ENCODE results near the gene CWC15. TPM values are rescaled to one million over a fixed set of nuclear protein-coding genes. Genes with fewer than 3 reads are reported as not detected.

Gene CWC15
- total RNA-seq, 1 donor from 2014 or later, result 53.9 TPM

DNA sequence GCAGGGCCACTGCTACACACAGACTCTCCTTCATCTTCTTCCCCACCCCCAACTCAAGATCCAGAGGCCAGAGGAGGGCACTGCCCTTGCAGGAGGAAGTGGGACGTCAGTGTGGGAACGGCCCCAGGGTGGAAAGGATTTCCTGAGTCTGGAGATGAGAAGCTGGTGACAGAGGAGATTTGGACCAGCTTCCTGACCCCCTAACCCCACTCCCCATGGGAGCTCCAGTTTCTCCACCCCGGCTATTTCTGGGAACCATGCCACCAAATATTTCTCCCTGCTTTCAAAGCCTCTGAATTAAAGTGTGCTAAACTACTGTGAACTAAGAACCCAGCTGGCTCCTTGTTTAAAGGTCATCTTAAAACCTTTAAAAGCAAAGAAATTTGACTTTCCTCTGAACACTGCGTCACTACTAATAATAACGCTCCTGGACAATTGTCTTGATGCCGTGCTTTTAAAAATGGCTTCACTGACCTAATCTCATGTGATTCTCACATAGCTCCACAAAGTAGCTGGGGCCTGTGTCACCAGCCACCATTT, 46.6 kb downstream of the CWC15 start:
- ATAC-seq (peak; percentile 76), DNase-seq (peak; percentile 75)
- Histone ChIP-seq H3K4me1 (peaks cover 49% of the 10 kb centered on the region), H3K27ac (peak overlapping the region; percentile 64), H3K9me3 (no peaks in the 10 kb centered on the region), H3K27me3 (no peaks in the 10 kb centered on the region), H3K4me3 (no peak overlapping the region), H3K36me3 (no peaks in the 10 kb centered on the region)
- intact Hi-C loops (cut with DNase I), result no loop called here
- TF ChIP-seq, protein P1, sequence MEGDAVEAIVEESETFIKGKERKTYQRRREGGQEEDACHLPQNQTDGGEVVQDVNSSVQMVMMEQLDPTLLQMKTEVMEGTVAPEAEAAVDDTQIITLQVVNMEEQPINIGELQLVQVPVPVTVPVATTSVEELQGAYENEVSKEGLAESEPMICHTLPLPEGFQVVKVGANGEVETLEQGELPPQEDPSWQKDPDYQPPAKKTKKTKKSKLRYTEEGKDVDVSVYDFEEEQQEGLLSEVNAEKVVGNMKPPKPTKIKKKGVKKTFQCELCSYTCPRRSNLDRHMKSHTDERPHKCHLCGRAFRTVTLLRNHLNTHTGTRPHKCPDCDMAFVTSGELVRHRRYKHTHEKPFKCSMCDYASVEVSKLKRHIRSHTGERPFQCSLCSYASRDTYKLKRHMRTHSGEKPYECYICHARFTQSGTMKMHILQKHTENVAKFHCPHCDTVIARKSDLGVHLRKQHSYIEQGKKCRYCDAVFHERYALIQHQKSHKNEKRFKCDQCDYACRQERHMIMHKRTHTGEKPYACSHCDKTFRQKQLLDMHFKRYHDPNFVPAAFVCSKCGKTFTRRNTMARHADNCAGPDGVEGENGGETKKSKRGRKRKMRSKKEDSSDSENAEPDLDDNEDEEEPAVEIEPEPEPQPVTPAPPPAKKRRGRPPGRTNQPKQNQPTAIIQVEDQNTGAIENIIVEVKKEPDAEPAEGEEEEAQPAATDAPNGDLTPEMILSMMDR (IDR thresholded peaks at IDR 0.05), result no peak

DNA sequence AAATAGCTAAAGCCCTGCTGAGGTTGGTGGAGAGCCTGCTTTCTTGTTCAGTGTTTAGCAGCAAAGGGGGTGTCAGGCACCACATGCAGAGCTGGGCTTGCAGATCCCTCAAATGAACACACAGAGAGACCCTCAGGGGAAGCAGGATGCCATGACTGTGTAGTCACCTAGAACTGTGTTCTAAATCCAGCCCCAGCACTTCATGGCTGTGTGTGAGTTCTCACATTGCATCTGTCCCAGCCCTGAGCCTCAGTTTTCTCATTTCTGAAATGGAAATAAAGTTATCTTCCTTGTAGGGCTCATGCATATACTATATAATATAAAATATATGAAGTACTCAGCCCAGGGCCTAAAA, 47.1 kb downstream of the CWC15 start:
- H3K4me3 ChIP-seq, result no peak overlapping the region
- H3K9me3 ChIP-seq, result no peaks in the 10 kb centered on the region
- H3K27ac ChIP-seq, result peak overlapping the region; percentile 59
- H3K27me3 ChIP-seq, result no peaks in the 10 kb centered on the region
- H3K4me1 ChIP-seq, result peaks cover 49% of the 10 kb centered on the region
- ATAC-seq, result no peak
- DNase-seq, result no peak
- no peaks in the 10 kb centered on the region for H3K36me3 ChIP-seq
- TF ChIP-seq, protein P1 (IDR thresholded peaks at IDR 0.05), result no peak
- intact Hi-C loops (cut with DNase I), result no loop called here

DNA sequence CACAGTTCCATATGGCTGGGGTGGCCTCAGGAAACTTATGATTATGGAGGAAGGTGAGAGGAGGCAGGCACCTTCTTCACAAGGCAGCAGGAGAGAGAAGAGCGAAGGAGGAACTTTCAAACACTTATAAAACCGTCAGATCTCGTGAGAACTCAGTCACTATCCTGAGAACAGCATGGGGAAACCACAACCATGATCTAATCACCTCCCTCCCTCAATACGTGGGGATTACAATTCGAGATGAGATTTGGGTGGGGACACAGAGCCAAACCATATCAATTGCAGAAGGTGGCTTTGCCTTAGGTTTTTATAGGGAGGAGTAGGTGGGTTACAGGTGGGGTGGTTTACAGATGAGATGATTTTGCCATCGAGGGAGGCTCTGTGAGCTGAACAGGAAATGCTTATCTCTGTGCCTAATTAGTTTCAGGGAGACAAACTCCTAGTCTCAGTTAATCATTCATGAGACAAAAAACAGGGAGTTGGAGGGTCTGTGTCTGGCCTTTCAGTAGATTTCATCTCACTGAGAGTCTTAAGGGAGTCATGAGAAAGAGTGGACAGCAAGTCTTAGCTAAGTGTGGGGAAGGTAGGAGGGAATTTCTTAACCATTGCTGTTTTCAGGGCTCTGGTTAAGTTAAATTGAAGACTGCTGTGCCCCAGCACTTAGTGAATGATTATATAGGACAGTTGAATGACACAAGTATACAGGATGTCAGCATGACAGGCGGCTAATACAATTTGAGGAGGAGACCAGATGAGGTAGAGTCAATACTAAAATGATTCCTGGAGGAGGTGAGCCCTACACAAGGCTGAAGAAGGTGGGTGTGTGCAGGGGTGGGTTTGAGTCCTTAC, 47.7 kb downstream of the CWC15 start:
- intact Hi-C loops (cut with DNase I), result no loop called here
- no peaks in the 10 kb centered on the region for H3K36me3 ChIP-seq
- H3K27ac ChIP-seq, result peak overlapping the region; percentile 60
- ATAC-seq, result no peak
- DNase-seq, result no peak
- TF ChIP-seq, protein P1 (IDR thresholded peaks at IDR 0.05), result no peak
- no peaks in the 10 kb centered on the region for H3K27me3 ChIP-seq
- peaks cover 49% of the 10 kb centered on the region for H3K4me1 ChIP-seq
- no peaks in the 10 kb centered on the region for H3K9me3 ChIP-seq
- H3K4me3 ChIP-seq, result no peak overlapping the region

DNA sequence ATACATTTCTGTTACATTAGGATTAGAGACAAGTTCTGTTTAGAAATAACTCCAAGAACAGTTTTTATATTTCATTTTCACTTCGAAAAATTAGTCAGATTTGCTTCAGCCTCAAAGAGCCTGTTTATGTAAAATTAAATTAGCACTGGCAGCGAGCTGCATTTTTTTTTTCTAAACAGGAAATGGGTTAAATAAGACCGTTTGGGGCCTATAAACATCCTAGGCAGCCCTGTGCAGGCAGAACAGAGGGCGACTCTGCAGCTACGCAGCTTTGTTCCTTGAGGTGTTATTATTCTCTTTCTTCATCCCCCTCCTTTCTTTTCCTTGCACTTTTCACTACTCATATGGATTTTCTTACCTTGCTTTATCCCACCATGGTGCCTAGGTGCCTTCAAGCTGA, 48.7 kb downstream of the CWC15 start:
- Histone ChIP-seq H3K27ac (peak overlapping the region; percentile 60), H3K9me3 (no peaks in the 10 kb centered on the region), H3K36me3 (no peaks in the 10 kb centered on the region), H3K27me3 (no peaks in the 10 kb centered on the region), H3K4me3 (no peak overlapping the region), H3K4me1 (peaks cover 49% of the 10 kb centered on the region)
- TF ChIP-seq, protein P1 (IDR thresholded peaks at IDR 0.05), result no peak
- ATAC-seq, result no peak
- intact Hi-C loops (cut with DNase I), result no loop called here
- no peak for DNase-seq

DNA sequence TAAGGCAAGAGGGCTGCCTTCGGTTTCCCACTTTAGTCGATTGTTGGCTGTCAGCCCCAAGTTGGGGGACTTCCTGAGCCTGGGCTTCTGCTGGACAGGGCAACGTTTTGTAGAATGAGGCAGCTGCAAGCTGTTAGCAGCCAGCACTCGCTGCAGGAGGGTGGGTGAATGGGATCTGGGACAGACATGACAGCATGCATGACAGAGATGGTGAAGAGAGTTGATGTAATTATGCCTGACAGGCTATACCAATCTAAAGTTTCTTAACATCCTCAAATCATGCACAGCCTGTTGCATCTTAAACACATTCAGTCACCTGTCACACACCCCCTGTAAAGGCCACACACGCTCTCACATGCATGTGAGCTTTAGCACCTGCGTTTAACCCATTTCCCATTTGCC, 49.2 kb downstream of the CWC15 start:
- intact Hi-C loops (cut with DNase I), result no loop called here
- peaks cover 49% of the 10 kb centered on the region for H3K4me1 ChIP-seq

More for the DNA sequence above, 49.2 kb downstream of the CWC15 start:
- peak; percentile 10 for ATAC-seq
- TF ChIP-seq, protein P1 (IDR thresholded peaks at IDR 0.05), result no peak
- Histone ChIP-seq H3K27me3 (no peaks in the 10 kb centered on the region), H3K9me3 (no peaks in the 10 kb centered on the region), H3K27ac (peak overlapping the region; percentile 60), H3K4me3 (no peak overlapping the region), H3K36me3 (no peaks in the 10 kb centered on the region)
- no peak for DNase-seq

Data from upper lobe of right lung (tissue), 1 donor.